KG1 (cell line): ENCODE results near the gene GOLGA6A.

Source experiments
- DNase-seq: peaks from one replicate; lab custom pipeline; 2025; lab: John Stamatoyannopoulos, UW

Gene GOLGA6A

DNA sequence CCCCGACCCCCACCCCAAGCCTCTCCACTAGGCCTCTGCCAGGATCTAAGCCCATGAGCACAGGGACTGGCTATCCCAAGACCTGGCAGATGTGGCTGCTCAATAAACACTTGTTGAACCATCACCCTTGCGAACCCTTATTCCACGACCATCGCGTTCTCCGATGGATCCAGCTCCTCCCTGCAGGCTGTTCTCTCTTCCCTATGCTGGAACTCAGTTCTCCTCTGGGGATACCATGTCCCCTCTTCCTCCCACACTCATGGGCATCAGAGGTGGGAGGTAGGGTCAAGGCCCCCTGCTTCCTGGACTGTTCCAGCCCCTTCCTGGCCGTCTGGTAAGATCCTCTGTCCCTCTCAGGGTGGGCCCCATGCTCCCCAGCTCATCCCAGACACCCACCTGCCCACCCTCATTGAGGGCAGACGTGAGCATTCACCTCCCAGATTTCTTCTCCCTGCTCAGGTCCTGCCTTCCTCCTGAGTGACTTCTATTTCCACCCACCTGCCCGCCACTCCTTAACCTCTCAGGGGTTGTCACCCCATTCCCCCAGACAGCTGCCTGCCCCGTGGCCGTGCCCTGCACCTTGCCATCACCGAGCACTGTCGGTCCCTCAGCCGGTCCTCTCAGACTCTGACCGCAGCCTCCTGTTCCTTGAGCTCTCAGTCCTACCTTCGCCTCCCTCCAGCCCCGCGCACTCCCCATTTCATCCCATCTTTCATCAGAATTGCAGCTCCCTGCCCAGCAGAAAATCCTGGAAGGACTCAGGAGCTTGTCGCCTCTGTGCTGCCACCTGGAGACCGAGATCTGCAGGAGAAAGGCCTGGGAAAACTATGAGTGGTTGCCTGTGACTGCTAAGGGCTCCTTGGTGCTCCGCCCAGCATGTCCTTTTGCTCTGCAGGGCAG lies 45.8 kb downstream of the GOLGA6A start:
- DNase-seq, result no peak

DNA sequence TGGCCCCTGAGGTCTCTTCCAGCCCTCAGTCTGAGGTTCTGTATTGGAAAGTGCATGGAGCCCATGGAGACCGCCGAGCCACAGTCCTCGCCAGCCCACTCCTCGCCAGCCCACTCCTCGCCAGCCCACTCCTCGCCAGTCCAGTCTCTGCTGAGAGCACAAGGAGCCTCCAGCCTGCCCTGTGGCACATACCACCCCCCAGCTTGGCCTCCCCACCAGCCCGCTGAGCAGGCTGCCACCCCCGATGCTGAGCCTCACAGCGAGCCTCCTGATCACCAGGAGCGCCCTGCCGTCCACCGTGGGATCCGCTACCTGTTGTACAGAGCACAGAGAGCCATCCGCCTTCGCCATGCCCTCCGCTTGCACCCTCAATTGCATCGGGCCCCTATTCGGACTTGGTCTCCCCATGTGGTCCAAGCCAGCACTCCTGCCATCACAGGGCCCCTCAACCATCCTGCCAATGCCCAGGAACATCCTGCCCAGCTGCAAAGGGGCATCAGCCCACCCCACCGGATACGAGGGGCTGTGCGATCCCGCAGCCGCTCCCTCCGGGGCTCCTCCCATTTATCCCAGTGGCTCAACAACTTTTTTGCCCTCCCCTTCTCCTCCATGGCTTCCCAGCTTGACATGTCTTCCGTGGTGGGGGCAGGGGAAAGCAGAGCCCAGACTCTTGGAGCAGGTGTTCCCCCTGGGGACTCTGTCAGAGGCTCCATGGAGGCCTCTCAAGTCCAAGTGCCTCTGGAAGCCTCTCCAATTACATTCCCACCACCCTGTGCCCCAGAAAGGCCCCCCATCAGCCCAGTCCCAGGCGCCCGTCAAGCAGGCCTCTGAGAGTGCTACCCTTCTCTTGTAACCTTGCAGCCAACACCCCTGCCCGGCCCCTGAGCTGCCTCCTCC lies 47.0 kb downstream of the GOLGA6A start:
- no peak for DNase-seq

GRCh38 chr15:74034206-74034755 lies 48.1 kb downstream of the GOLGA6A start:
- DNase-seq, result no peak

- DNase-seq, result no peak
These were observed 49.5 kb downstream of the GOLGA6A start for GRCh38 chr15:74032606-74033561.

- DNase-seq, result no peak
These were observed 50.3 kb downstream of the GOLGA6A start for GRCh38 chr15:74032046-74032445.

GRCh38 chr15:74028646-74029045 lies 53.7 kb downstream of the GOLGA6A start:
- DNase-seq, result no peak

DNA sequence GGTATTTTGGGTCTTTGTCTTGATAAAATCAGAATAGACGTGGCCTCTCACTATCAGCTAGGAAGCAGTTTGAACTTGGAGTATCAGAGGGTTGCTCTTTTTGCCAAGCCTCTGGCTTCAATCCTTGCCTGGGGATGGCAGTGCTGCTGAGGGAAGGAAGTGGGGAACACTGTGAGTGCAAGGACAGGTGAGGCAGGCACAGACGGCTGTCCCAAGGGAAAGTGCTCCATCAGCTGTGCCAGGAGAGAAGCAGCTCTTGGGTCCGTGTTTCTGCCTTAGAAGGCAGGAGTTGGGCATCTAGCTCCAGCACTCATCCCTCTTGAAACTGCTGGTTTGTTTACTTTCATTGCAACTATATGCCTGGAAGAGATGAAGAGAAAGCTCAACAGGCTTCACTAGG lies 54.7 kb downstream of the GOLGA6A start:
- DNase-seq, result no peak

DNA sequence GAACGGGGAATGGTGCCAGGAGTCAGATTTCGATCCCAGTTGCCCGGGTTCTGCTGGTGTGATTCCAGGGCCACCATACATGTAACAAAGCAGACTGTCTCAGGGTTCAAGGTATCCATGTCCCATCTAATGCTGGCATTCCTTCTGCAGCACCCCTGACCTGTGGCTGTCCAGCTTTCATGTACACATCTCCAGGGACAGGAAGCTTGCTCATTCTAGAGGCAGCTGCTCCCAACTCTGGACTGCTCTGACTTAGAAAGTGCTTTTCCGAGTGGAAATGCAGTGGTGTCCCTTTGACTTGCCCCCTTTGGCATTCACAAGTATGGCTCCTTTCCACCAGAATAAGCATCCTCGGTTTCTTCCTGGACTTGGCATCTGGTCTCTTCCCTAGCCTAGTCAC lies 56.9 kb downstream of the GOLGA6A start:
- DNase-seq, result no peak

- DNase-seq, result no peak
These were observed 57.7 kb downstream of the GOLGA6A start for GRCh38 chr15:74024687-74025086.

GRCh38 chr15:74022706-74023470 lies 59.5 kb downstream of the GOLGA6A start:
- no peak for DNase-seq
